SH-SY5Y (cell line): Measurements from ENCODE around the gene RIC1.

Source experiments
- GATA2 ChIP-seq: IDR thresholded peaks from 2 replicates; pipeline ENCODE4 v1.6.1; 2011; ENCODE audit warnings: mild to moderate bottlenecking, low read depth, low read length
- GATA3 ChIP-seq: IDR thresholded peaks from 2 replicates; pipeline ENCODE4 v1.6.1; 2011; ENCODE audit warnings: low read depth, mild to moderate bottlenecking, low read length, moderate library complexity

GRCh38 chr9:5714501-5715401, 85.8 kb downstream of the RIC1 start:
- TF ChIP-seq GATA3 = no peak
- TF ChIP-seq GATA2 = no peak
